GM12892 (cell line): ENCODE data around the gene LDLRAD3.

ENCODE experiments used
- POLR2A ChIP-seq: IDR thresholded peaks from 2 replicates; pipeline ENCODE4 v1.6.1; 2011; ENCODE audit warnings: low read depth, low read length, control low read depth
- POLR2AphosphoS5 ChIP-seq: IDR thresholded peaks from 2 replicates; pipeline ENCODE4 v1.6.1; 2011; ENCODE audit warnings: low read depth, low read length, control low read depth
- TAF1 ChIP-seq: IDR thresholded peaks from 2 replicates; pipeline ENCODE4 v1.6.1; 2011; ENCODE audit warnings: low read depth, mild to moderate bottlenecking, control low read depth, low read length, borderline replicate concordance

DNA sequence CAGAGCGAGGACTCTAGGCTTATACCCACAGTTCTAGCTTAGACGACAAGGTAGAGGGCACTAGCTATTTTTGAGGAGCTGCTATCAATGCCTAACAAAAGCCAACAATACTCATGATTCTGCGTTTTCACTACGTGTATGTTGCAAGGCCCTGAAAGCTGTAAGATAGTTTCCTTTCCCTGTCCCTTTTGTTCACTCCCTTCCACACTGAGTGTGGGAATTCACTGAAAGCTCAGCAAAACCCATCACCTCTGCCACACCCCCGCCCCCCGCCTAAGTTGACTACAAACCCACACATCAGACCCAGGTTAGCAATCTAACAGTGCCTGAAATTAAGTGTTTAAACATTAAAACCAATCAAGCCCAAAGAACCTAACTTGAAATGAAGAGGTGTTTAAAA is 6.2 kb upstream of the LDLRAD3 start:
- TF ChIP-seq POLR2A (no peak), POLR2AphosphoS5 (no peak), TAF1 (no peak)
